Middle frontal gyrus (tissue), 1 donor: ENCODE measurements around the gene CST2.
"Not testable (repeated sequence)": the region's sequence is repeated elsewhere in the genome, so short reads cannot be mapped to it uniquely, and the experiment has no call there.

Source experiments
- DNase-seq: peaks from one replicate; pipeline ENCODE4 v3.0.0-alpha.2; 2015; ENCODE audit warnings: low spot score; ENCODE audit errors: extremely low spot score

CST2 gene

GRCh38 chr20:23810349-23810748 is 16.2 kb downstream of the CST2 start:
- DNase-seq = not testable (repeated sequence)

GRCh38 chr20:23800865-23801264 is 25.7 kb downstream of the CST2 start:
- DNase-seq = no peak

GRCh38 chr20:23799216-23799847 is 27.2 kb downstream of the CST2 start:
- not testable (repeated sequence) for DNase-seq

GRCh38 chr20:23795526-23795925 is 31.0 kb downstream of the CST2 start:
- DNase-seq = no peak

- DNase-seq = no peak
These were observed 31.7 kb downstream of the CST2 start for GRCh38 chr20:23794841-23795240.

- no peak for DNase-seq
These were observed 32.5 kb downstream of the CST2 start for GRCh38 chr20:23794065-23794464.

- DNase-seq = no peak
These were observed 43.1 kb downstream of the CST2 start for GRCh38 chr20:23783447-23783846.

- no peak for DNase-seq
These were observed 44.1 kb downstream of the CST2 start for GRCh38 chr20:23782366-23782983.

- not testable (repeated sequence) for DNase-seq
These were observed 47.9 kb downstream of the CST2 start for GRCh38 chr20:23778676-23779075.

GRCh38 chr20:23777380-23777779 is 49.1 kb downstream of the CST2 start:
- DNase-seq = not testable (repeated sequence)

- no peak for DNase-seq
These were observed 50.3 kb downstream of the CST2 start for GRCh38 chr20:23776067-23776771.

GRCh38 chr20:23774081-23774480 is 52.4 kb downstream of the CST2 start:
- DNase-seq = no peak
